Peyer's patch (tissue), 4 donors: ENCODE data around the gene XRCC1. TPM values are rescaled to one million over a fixed set of nuclear protein-coding genes. Genes with fewer than 3 reads are reported as not detected.

Experiments
- DNase-seq, 3 donors: peaks; one replicate each; pipeline ENCODE4 v3.0.0-alpha.2; 2017 to 2019
- H3K27ac ChIP-seq, 4 donors: fragments of 200-600 bp; sonication (generic); one replicate each; pipeline ENCODE4 v1.5.1; 2016 to 2019
- H3K27me3 ChIP-seq, 2 donors: fragments of 200-600 bp; sonication (generic); one replicate each; pipeline ENCODE4 v1.5.1; 2019
- H3K36me3 ChIP-seq, 3 donors: fragments of 200-600 bp; sonication (generic); one replicate each; pipeline ENCODE4 v1.5.1; 2016 to 2019
- H3K4me1 ChIP-seq, 4 donors: fragments of 200-600 bp; sonication (generic); one replicate each; pipeline ENCODE4 v1.5.1; 2016 to 2019
- H3K4me3 ChIP-seq, 4 donors: fragments of 200-600 bp; sonication (generic); 1 replicate in 3 of 4; 2 replicates in 1 of 4; pipeline ENCODE4 v1.5.1; 2016 to 2019; ENCODE audit warnings: mild to moderate bottlenecking in 1 of 4
- H3K9me3 ChIP-seq, 4 donors: fragments of 200-600 bp; sonication (generic); one replicate each; pipeline ENCODE4 v1.5.1; 2016 to 2019; ENCODE audit warnings: mild to moderate bottlenecking in 1 of 4
- POLR2A ChIP-seq, 2 donors: fragments of 450-650 bp; IDR thresholded peaks; one replicate each; pipeline ENCODE4 v1.5.1; 2017; ENCODE audit warnings: antibody characterized with exemption in 2 of 2, mild to moderate bottlenecking in 2 of 2, moderate library complexity in 2 of 2
- total RNA-seq, 4 donors: library from RNA; depleted of rRNA; stranded (reverse); fragments of >200 nt; gene quantifications; one replicate each; pipeline ENCODE4 v1.1.0, GENCODE V29; 2016
- TF ChIP-seq, protein P1 (sequence below), 6 experiments: fragments of 450-650 bp in 4 of 6; fragments of 200-600 bp in 2 of 6; sonication (generic) in 1 of 6; IDR thresholded peaks; one replicate each; pipeline ENCODE4 v1.5.1; 2017 to 2019; ENCODE audit warnings: antibody characterized with exemption in 6 of 6, mild to moderate bottlenecking in 3 of 6, moderate library complexity in 1 of 6

Gene XRCC1
- total RNA-seq, 4 donors from 2014 or later, result 18.4 to 49.5 (median 22.2) TPM

- peak overlapping the region; percentile 84 to 95 (median 92) for H3K27ac ChIP-seq
- H3K27me3 ChIP-seq, result no peaks in the 10 kb centered on the region
- H3K36me3 ChIP-seq, result no peaks in the 10 kb centered on the region
- DNase-seq, result no peak
- no peak for TF ChIP-seq POLR2A (IDR thresholded peaks at IDR 0.05)
- TF ChIP-seq, protein P1, sequence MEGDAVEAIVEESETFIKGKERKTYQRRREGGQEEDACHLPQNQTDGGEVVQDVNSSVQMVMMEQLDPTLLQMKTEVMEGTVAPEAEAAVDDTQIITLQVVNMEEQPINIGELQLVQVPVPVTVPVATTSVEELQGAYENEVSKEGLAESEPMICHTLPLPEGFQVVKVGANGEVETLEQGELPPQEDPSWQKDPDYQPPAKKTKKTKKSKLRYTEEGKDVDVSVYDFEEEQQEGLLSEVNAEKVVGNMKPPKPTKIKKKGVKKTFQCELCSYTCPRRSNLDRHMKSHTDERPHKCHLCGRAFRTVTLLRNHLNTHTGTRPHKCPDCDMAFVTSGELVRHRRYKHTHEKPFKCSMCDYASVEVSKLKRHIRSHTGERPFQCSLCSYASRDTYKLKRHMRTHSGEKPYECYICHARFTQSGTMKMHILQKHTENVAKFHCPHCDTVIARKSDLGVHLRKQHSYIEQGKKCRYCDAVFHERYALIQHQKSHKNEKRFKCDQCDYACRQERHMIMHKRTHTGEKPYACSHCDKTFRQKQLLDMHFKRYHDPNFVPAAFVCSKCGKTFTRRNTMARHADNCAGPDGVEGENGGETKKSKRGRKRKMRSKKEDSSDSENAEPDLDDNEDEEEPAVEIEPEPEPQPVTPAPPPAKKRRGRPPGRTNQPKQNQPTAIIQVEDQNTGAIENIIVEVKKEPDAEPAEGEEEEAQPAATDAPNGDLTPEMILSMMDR (IDR thresholded peaks at IDR 0.05), result no peak
- H3K9me3 ChIP-seq, result no peaks in the 10 kb centered on the region
- peak overlapping the region; percentile 74 to 94 (median 82) for H3K4me3 ChIP-seq
- H3K4me1 ChIP-seq, result peaks cover 0 to 4% (median 2%) of the 10 kb centered on the region in 4 donors
These were observed 45.0 kb upstream of the XRCC1 start for GRCh38 chr19:43620061-43621001.

DNA sequence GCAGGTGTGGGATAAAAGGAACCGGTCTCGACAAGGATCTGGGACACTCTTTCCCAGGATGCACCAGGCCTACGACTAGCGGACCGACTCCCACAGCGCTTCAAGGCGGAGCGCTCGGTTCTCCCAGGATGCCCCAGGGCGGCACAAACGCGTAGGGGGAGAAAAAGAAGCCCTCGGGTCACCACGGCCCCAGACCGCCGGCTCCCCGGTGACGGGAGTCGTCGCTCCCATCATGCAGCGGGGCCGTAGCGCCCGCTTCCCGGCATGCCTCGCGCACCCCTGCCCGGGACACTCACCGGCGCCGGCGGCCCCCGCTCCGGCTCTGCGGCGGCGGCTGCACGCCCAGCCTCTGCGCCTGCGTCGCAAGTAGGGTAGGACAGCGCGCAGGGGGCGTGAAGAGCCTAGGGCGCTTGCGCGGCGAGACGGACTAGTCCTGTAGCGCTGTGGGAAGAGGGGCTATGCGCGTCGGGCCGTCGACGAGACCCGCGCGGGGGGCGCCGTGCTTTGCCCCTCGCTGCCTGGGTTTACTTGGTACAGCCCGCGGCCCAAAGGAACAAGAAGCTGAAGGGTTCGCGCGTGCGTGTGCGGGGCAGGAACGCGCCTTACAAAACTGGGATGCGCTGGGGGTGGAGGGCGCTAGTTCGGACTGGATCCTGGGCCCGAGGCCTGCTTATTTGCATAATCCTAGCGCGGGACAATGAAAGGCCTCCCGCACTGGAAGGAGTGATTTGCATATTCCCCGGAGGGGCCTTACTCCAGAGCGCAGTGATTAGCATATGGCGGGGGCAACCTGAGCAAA is 44.1 kb upstream of the XRCC1 start, which contains the start of gene ZNF428:
ZNF428 (minus strand) TSS at position 368 of the 799 bp plus-strand sequence. CDS start 5,325 bp downstream, outside the sequence.
- TF ChIP-seq POLR2A (IDR thresholded peaks at IDR 0.05), result peak; percentile 45 to 72
- TF ChIP-seq, protein P1 (IDR thresholded peaks at IDR 0.05), result no peak
- no peaks in the 10 kb centered on the region for H3K9me3 ChIP-seq
- H3K4me1 ChIP-seq, result peaks cover 0 to 4% (median 2%) of the 10 kb centered on the region in 4 donors
- peak within 1 kb of the TSS; percentile 74 to 94 (median 82) for H3K4me3 ChIP-seq
- DNase-seq, result peak; percentile 89 to 94 (median 93)
- H3K27ac ChIP-seq, result peak within 1 kb of the TSS; percentile 84 to 95 (median 92)
- H3K27me3 ChIP-seq, result no peaks in the 10 kb centered on the region
- H3K36me3 ChIP-seq, result no peaks in the 10 kb centered on the region

DNA sequence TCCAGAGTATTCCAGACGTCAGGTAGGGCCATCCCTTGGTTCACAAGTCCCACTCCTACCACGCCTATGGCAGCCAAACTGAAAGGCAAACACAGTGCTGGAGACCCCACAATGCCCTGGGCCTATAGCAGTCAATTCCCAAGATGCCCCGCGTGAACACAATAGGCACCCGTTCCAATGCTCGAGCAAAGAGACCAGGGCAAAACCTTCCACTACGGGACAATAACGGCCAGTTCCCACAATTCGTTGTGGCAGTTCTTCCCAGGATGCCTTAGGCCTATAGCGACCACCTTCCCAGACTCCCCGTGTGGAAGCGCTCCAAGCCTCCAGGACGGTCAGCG is 43.6 kb upstream of the XRCC1 start:
- TF ChIP-seq, protein P1 (IDR thresholded peaks at IDR 0.05), result no peak
- TF ChIP-seq POLR2A (IDR thresholded peaks at IDR 0.05), result no peak

GRCh38 chr19:43616954-43617353 is 41.6 kb upstream of the XRCC1 start:
- Histone ChIP-seq H3K27ac (no peak overlapping the region), H3K4me1 (peaks cover 0 to 4% (median 2%) of the 10 kb centered on the region in 4 donors), H3K4me3 (no peak overlapping the region), H3K27me3 (no peaks in the 10 kb centered on the region), H3K9me3 (no peaks in the 10 kb centered on the region), H3K36me3 (peaks cover 0 to 13% (median 0%) of the 10 kb centered on the region in 3 donors)
- DNase-seq, result no peak
- no peak for TF ChIP-seq POLR2A (IDR thresholded peaks at IDR 0.05)
- TF ChIP-seq, protein P1 (IDR thresholded peaks at IDR 0.05), result no peak

More for the DNA sequence above, 43.6 kb upstream of the XRCC1 start:
- H3K4me3 ChIP-seq, result peak overlapping the region; percentile 74 to 94 (median 82)
- DNase-seq, result peak in 1 of 3 donors; percentile 51
- H3K4me1 ChIP-seq, result peaks cover 0 to 4% (median 2%) of the 10 kb centered on the region in 4 donors
- no peaks in the 10 kb centered on the region for H3K27me3 ChIP-seq
- H3K27ac ChIP-seq, result peak overlapping the region; percentile 84 to 95 (median 92)
- H3K9me3 ChIP-seq, result no peaks in the 10 kb centered on the region
- no peaks in the 10 kb centered on the region for H3K36me3 ChIP-seq

- Histone ChIP-seq H3K27ac (no peak overlapping the region), H3K27me3 (no peaks in the 10 kb centered on the region), H3K4me1 (peaks cover 0 to 4% (median 2%) of the 10 kb centered on the region in 4 donors), H3K36me3 (peaks cover 0 to 19% (median 0%) of the 10 kb centered on the region in 3 donors), H3K9me3 (no peaks in the 10 kb centered on the region), H3K4me3 (no peak overlapping the region)
- TF ChIP-seq POLR2A (IDR thresholded peaks at IDR 0.05), result no peak
- TF ChIP-seq, protein P1 (IDR thresholded peaks at IDR 0.05), result no peak
- DNase-seq, result no peak
These were observed 41.0 kb upstream of the XRCC1 start for GRCh38 chr19:43616306-43616705.
